GM19372 (cell line): ENCODE data around the gene THPO.
"Not testable (repeated sequence)": the region's sequence is repeated elsewhere in the genome, so short reads cannot be mapped to it uniquely, and the experiment has no call there.

ENCODE experiments used
- ATAC-seq: cut with Tn5 transposase; IDR thresholded peaks from one replicate; pipeline ENCODE4 v1.9.1; 2021; ENCODE audit warnings: mild to moderate bottlenecking, low read depth, moderate library complexity; ENCODE audit not compliant: unreplicated experiment

Gene THPO

DNA sequence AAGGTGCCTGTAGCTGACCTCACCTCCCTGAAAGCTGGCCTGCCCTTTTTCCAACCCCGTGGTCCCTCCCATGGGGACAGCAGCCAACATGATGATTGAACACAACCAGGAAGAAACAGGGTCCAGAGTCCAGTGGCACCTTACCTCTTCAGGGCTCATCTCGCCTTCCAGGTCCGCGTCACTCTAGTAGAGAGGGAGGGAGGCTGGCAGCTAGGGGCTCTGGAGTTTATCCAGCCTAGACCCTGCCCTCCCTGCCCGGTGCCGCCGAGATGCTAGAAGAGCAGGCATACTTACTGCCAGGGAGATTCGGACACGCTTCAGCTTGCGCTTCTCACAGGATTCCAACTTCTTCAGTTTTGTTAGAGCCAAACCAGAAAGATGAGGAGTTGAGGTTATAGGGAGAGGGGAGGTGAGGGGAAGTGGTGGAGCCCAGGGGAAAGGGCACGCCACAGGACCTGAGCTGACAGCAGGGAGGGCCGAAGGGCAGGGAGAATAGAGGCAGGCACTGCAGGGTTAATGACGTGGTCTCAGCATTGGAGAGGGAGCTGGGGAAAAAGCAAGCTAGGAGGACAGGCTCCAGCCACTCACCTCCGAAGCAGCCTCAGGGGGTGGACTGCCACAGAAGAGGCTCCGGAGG lies 25.7 kb downstream of the THPO start:
- ATAC-seq: no peak

DNA sequence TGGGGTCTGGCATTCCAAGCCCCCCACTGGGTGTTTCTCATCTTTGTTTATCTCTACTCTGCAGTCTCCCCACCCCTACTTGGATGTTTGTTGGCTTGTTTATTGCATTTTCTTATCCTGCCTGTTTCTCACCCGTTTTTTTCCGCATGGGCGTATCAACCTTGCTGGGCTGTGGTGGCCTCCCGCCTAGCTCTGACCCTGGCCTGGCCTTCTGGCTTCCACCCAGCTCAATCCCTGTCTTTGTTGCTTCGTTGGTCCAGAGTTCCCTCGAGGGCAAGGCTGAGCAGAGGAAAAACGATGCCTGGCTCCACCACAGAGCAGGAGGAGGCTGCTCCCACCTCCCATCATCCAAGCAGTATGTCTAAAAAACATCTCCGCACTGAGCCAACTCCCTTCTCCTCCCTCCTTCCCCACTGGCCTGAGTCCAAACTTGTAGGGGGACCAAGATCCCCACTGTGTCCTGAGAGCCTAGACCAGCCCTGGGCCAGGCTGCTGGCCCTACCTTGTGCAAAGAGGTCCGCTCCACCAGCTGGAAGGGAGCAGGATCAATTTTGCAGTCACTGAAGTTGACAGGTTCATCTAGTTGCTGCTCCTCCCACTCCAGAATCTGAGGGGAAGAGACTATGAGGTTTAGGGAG lies 26.4 kb downstream of the THPO start:
- ATAC-seq: no peak

DNA sequence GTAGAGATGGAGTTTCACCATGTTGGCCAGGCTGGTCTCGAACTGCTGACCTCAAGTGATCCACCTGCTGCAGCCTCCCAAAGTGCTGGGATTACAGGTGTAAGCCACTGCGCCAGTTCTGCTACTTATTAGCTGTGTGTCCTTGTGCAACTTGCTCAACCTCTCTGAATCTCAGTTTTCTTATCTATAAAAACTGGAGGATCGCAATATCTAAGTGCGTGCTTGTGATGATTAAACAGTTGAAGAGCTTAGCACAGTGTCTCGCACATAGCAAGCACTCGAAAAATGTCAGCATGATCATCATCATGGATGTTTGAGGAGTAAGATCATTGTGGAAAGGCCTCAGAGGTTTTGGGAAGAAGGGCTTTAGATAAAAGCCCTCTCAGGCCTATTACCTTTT lies 27.4 kb downstream of the THPO start:
- no peak for ATAC-seq

DNA sequence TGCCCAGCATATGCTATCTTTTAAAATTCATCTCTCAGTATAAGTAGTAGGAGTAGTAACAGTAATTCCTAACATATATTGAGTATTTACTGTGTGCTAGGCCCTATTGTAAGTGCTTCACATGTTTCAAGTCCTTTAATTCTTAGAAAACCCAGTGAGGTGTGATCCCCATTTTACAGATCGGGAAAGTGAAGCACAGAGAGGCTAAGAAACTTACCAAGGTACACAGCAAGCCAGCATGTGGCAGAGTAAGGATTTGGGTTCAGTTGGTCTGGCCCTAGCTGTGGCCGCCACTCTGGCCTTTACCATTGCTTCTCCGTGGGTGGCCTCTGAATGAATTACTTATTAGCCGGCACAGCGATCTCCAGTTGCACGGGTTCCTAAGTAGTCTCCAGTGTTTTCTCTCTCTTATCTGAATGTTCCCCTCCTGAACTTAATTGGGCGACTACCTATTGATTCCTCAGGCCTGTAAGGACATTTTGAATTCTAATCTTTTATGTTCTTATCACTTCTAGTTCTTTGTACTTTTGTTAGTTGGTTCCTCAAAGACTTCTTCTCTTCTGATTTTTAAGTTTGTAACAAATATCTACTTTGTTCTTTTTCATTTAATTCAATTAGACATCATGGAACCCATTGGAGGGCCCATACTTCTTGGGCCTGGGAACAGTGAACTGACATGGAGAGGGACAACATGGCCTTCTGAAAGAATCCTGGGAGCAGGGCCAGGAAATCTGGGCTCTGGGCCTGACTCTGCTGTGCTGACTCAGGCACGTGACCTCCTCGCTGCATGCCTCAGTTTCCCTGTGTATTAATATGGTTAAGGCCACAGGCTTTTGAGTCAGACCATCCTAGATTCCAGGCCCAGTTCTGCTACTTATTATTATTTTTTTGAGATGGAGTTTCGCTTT lies 28.2 kb downstream of the THPO start:
- no peak for ATAC-seq

DNA sequence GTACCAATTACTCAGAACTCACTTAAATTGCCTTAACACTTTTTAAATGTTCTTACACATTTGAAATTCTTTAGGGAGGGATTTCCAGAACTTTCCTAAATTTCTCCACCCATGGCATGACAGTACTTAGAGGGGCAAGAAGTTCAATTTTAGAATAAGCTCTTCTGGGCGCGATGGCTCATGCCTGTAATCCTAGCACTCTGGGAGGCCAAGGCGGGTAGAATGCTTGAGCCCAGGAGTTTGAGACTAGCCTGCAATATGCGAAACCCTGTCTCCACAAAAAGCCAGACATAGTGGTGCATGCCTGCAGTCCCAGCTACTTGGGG lies 30.0 kb downstream of the THPO start:
- ATAC-seq: no peak

DNA sequence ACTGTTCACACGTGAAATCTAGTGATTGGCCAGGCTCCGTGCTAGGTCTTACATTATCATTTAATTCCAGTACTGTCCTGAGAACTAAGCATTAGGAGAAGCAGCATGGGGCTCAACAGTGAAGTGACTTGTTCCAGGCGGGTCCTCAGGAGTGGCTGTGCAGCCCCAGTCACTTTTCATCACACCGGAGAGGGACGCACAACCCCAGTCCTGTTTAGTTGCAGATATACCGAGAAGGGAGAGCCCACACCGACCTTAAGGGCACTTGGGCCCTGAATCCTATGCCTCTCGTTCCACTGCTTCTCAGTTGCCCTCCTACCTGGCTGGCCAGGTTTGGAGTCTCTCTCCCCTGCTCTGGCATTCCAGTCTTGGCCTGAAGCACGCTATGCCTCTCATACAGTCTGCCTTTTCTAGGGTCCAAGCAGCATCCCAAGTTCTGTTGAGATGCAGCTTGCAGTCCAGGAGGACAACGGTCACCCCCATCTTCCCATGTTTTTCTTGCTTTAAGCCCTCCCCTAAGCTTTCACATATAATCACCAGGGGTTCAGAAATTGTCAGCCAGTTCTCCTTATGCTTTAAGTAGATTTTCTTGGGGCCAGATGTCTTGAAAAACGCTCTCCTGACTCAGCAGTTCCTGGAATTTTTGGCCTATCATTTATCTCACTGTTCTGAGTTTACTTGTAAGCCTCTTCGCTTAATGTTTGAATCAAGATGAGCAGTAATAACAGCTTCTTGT lies 30.5 kb downstream of the THPO start:
- ATAC-seq: no peak

DNA sequence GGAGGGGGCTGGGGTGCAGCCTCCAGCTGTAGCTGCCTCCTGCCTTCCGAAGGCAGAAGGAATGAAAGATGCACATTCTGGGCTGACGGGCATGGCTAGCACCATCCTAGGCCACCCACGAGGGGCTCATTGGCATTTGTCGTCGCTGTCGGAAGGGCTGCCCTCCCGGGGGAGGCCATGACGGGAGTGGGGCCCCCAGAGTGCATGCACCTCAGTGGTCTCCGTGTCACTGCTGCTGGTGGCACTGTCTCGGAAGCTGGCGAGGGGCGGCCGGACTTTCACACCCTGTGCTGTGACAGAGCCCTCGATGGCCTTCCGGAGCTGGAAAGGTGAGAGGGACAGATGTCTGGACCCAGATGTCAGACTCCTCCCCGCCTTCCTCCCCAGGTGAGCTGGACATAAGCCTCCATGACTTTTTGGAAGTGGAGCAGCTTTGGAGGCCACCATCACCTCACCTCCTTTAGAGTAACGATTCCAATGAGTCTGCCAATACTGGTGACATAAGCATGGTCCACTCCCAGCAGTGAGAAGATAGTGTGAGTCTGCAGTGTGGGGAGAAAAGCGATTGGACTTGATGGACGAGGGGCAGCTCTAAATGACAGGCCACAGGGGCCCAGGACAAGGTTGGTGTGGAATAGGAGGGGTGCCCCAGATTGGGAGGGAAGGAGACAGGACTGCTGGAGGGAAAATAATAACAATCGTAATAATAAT lies 31.4 kb downstream of the THPO start:
- no peak for ATAC-seq

DNA sequence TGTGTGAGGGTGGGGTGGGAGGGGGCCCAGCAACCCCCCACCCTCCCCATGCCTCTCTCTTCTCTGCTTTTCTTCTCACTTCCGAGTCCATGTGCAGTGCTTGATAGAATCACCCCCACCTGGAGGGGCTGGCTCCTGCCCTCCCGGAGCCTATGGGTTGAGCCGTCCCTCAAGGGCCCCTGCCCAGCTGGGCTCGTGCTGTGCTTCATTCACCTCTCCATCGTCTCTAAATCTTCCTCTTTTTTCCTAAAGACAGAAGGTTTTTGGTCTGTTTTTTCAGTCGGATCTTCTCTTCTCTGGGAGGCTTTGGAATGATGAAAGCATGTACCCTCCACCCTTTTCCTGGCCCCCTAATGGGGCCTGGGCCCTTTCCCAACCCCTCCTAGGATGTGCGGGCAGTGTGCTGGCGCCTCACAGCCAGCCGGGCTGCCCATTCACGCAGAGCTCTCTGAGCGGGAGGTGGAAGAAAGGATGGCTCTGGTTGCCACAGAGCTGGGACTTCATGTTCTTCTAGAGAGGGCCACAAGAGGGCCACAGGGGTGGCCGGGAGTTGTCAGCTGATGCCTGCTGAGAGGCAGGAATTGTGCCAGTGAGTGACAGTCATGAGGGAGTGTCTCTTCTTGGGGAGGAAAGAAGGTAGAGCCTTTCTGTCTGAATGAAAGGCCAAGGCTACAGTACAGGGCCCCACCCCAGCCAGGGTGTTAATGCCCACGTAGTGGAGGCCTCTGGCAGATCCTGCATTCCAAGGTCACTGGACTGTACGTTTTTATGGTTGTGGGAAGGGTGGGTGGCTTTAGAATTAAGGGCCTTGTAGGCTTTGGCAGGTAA lies 32.5 kb downstream of the THPO start:
- no peak for ATAC-seq

DNA sequence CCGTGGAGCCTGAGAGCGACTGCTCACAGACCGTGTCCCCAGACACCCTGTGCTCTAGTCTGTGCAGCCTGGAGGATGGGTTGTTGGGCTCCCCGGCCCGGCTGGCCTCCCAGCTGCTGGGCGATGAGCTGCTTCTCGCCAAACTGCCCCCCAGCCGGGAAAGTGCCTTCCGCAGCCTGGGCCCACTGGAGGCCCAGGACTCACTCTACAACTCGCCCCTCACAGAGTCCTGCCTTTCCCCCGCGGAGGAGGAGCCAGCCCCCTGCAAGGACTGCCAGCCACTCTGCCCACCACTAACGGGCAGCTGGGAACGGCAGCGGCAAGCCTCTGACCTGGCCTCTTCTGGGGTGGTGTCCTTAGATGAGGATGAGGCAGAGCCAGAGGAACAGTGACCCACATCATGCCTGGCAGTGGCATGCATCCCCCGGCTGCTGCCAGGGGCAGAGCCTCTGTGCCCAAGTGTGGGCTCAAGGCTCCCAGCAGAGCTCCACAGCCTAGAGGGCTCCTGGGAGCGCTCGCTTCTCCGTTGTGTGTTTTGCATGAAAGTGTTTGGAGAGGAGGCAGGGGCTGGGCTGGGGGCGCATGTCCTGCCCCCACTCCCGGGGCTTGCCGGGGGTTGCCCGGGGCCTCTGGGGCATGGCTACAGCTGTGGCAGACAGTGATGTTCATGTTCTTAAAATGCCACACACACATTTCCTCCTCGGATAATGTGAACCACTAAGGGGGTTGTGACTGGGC lies 33.3 kb downstream of the THPO start:
- no peak for ATAC-seq

DNA sequence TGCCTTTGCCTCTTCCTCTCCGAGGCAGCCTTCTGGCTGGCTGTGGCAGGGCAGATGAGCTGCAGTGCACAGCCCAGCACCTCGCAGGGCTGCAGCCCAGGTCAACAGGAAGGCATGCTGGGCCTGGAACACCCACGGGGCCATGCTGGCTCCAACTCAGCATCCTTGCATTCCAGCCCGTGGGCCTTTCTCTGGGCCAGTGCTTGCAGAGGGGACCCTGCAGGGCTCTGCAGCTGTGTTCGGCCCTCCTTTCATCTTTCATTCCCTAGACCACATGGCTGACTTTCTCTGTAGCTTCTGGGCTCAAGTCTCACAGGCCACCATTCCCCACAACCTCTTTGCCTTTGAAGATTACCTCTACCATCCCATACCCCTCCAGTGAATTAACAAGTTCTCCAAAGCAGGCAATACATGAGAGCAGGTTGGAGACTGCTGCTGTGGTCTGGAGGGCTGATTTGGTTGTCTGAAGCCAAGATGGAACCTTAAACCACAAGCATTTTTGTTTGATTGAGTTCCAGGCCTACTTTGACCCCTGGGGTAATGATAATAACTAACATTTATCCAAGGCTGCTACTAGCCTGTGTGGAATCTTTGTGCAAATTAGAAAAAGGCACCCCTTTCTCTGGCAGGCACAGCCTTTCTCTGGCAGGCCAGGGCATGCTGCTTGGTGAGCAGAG lies 34.7 kb downstream of the THPO start:
- ATAC-seq: no peak

DNA sequence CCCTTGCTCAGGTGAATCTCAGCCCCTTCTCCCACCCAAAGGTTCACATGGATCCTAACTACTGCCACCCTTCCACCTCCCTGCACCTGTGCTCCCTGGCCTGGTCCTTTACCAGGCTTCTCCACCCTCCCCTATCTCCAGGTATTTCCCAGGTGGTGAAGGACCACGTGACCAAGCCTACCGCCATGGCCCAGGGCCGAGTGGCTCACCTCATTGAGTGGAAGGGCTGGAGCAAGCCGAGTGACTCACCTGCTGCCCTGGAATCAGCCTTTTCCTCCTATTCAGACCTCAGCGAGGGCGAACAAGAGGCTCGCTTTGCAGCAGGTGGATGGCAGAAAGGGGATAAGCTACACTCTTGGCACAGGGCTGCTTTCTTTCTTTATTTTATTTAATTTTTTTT lies 36.1 kb downstream of the THPO start:
- no peak for ATAC-seq

DNA sequence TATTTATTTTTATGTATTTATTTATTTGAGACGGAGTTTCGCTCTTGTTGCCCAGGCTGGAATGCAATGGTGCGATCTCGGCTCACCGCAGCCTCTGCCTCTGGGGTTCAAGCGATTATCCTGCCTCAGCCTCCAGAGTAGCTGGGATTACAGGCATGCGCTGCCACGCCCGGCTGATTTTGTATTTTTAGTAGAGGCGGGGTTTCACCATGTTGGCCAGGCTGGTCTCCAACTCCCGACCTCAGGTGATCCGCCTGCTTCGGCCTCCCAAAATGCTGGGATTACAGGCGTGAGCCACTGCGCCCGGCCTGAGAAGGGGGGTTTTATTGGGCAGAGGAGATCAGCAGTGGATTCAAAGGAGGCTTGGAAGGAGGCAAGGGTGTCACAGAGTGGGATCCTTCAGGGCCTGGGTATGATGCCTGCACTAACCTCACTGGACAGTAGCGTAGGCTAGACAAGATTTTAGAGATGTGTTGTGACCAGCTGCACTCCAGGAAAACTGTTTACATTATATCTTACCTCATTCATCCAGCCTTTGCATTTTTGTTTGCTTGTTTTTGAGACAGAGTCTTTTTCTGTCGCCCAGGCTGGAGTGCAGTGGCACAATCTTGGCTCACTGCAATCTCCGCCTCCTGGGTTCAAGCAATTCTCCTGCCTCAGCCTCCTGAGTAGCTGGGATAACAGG lies 38.4 kb downstream of the THPO start:
- ATAC-seq: not testable (repeated sequence)

DNA sequence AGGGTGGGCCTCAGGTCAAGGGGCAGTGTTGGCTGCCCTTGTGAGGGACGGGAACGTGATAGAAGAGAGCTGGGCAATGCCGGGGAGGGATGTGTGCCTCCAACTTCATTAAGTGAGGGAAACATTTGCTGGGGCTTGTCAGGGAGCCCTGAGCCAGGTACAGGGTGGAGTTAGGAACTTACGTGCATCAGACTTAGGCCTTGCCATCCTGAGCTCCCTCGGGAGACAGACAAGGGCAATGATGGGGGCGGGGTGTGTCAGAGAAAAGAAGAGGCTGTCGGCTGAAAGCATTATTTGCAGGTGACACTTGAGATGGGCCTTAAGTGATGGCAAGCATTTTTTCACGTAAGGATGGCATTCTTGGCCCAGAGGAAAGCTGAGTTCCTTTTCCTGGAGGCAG lies 39.0 kb downstream of the THPO start:
- ATAC-seq: no peak

DNA sequence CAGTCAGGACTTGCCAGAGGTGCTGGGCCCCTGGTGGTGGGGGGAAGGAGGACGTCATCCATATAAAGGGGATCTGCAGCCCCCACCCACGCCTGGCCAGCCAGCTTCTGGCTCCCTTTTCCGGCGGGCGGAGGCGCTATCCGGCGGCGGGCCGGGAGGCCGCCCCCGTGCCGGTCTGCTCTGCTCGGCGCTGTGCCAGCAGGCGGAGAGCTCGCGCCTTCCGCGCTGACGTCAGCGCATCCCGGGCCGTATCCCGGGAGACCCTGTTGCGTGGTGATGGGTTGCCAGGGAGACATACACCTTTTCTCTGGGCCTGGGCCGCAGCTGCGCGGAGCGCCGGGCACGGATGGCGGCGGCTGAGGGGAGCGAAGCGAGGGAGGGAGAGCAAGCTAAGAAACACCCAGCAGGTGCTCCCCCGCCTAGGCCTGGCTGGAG lies 39.5 kb downstream of the THPO start:
- no peak for ATAC-seq

DNA sequence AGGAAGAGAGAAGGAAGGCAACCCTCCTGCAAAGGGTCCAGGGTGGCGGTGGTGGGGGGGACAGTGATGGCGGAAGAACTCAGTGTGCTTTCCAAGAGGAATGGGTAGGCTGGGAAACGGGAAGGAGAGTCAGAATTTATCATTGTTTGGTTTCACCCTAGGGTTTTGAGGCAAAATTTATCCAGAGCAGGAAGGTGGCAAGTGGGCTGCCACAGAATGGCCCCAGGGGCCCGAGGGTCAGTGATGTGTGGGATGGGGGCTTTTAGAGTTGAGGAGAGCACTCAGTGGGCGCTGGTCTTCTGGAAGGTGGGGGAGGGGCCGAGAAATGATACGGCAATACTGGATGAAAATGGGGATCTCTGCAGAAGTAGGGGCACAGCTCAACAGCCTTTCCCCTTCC lies 40.0 kb downstream of the THPO start:
- ATAC-seq: no peak

DNA sequence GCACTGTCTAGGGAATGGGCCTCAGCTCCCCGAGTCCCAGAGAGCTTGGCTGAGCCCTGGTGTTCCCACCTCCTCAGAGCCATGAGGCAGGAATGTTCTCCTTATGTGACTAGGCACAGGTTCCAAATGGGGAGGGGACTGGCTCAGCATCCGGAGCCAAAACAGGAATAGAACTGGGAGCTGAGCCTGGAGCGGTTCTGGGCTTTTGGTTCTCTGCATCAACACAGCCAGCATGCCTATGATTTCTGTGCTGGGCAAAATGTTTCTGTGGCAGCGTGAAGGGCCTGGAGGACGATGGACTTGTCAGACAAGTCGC lies 40.6 kb downstream of the THPO start, which contains the start of gene FAM131A:
FAM131A (plus strand) TSS at position 202 of the 316 bp plus-strand sequence; CDS start at position 233, 31 bp downstream.
- no peak for ATAC-seq

DNA sequence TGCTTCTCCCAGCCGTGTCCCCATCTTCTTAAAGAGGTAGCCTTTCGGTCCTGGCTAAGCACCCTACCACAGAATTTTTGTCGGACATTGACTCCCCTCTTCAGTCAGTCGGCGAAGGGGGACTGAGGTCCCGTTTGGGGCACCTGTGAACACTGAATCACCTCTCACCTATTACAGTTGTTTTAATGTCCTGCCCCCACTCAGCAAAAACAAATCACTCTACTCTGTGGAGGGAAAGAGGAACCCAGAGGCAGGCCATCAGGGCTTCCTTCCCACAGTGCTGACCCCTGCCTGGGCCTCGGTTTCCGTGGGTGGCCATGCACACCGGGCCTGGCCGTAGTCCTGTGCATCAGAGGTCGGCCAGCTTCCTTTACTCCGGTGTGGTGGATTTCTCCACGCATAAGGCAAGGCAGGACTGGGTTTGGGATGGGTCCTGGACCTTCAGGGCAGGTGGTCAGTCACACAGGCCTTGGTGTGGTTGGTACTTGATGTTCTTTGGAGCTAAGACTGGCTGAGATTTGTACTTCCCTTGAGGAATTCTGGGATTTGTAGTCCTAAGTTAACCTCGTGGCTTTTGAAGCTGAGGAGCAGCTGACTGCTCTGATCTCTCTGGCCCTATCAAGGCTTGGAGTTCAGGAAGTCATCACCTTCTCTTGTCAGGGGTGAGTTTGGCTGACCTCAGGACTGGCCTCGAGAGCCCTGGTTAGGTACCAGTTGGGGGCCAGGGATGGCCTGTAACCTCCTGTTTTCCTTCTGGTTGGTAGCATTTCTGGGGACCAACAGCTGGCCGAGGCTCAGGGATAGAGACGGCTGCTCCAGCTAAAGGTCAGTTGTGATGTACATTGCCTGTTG lies 41.2 kb downstream of the THPO start:
- no peak for ATAC-seq
